Activated CD4-positive, alpha-beta T cell treated with anti-CD3 and anti-CD28 coated beads, Interleukin-2, amount 10 ng/mL, durations not matched to agents 24 days and 14 days (primary cell): Measurements from ENCODE around the gene SPINT2. TPM values are rescaled to one million over a fixed set of nuclear protein-coding genes. Genes with fewer than 3 reads are reported as not detected.

ENCODE experiments used
- DNase-seq: peaks from one replicate; pipeline ENCODE4 v3.0.0; 2022
- H3K27ac Mint-ChIP-seq: one replicate; pipeline ENCODE4 v1.8.0; 2022; ENCODE audit warnings: mild to moderate bottlenecking, mixed read lengths
- H3K27me3 Mint-ChIP-seq: one replicate; pipeline ENCODE4 v1.8.0; 2022; ENCODE audit warnings: mixed read lengths
- H3K36me3 Mint-ChIP-seq: one replicate; pipeline ENCODE4 v1.8.0; 2022; ENCODE audit warnings: low read depth, mild to moderate bottlenecking, mixed read lengths
- H3K4me1 Mint-ChIP-seq: one replicate; pipeline ENCODE4 v1.8.0; 2021; ENCODE audit warnings: mixed read lengths
- H3K4me3 Mint-ChIP-seq: one replicate; pipeline ENCODE4 v1.8.0; 2022; ENCODE audit warnings: mild to moderate bottlenecking, moderate library complexity, mixed read lengths
- H3K9me3 Mint-ChIP-seq: one replicate; pipeline ENCODE4 v1.8.0; 2021; ENCODE audit warnings: mixed read lengths
- intact Hi-C: fragments of 100-400 bp; cut with micrococcal nuclease; formaldehyde crosslinking; loops from one replicate; pipeline ENCODE4 v1.15.1; 2023
- total RNA-seq: library from RNA; stranded (reverse); gene quantifications from 2 replicates; pipeline ENCODE4 v1.2.3, GENCODE V29; 2022

SPINT2 gene
- total RNA-seq, 1 donor from 2014 or later: 70.7 TPM

DNA sequence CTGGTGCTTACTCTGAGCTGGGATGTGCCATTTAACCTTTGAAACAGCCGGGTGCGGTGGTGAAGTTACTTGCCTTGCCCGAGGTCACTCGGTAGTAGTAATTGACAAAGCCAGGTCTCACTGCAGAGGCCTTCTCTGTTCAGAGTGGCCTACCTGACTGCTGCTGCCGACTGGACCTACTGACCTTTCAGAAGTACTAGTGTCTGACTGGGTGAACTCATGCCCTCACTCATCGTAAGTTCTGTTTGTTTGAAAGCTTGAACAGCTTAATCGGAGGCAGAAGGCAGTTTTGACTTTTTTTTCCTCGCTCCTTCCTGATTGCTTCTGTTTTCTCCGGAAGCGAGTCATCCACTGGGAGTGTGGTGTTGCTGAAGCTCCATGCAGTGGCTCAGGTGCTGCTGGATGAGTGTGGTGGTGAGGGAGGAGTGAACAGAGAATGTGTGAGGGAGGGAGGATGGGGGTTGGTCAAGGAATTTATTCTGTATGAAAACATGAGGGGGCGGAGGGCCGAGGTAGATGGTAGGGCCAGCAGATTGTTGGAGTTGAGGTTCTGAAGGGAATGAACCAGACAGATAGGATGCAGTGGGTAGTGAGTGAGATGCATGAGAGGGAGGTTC is 2.7 kb downstream of the SPINT2 start:
- Mint-ChIP-seq H3K27me3 (no peaks in the 10 kb centered on the region), H3K9me3 (no peaks in the 10 kb centered on the region), H3K4me1 (peaks cover 42% of the 10 kb centered on the region), H3K27ac (peak overlapping the region; percentile 73), H3K4me3 (peak overlapping the region; percentile 6), H3K36me3 (peaks cover 5% of the 10 kb centered on the region)
- intact Hi-C loops: no loop called here
- DNase-seq: no peak

DNA sequence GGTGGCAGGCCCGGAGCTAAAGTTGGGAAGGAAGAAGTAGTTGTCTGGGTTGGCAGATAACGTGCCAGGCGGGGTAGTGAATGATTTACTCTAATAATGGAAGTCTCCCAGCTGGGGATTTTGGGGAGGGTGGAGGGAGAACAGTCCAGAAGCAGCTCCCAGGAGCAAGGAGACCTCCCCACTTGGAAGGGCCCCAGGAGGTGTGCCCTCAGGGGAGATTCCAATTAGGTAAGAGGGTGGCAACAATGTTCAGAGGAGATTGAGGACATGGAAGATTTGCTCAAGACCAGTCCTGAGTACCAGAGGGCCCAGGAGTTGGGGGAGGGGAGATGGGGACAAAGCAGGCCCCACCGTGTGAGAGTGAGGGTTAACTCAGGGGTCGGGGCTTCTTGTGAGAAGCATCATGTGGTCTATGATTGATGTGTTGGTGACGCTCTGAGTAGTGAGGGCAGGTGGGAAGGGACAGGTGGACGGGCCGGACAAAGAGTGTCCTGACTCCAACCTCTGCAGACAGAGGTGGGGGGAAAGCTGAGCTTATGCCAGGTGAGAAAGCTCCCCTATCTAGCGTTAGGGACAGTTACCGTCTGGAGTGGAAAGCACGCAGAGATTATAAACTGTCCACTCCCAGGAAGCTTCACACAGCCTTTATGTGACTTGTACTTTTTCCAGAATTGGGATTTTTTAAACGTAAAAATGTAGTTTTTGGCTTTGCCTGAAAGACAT is 3.5 kb downstream of the SPINT2 start:
- no peaks in the 10 kb centered on the region for H3K27me3 Mint-ChIP-seq
- H3K9me3 Mint-ChIP-seq: no peaks in the 10 kb centered on the region
- no peak overlapping the region for H3K4me3 Mint-ChIP-seq
- peak overlapping the region; percentile 73 for H3K27ac Mint-ChIP-seq
- intact Hi-C loops: no loop called here
- H3K36me3 Mint-ChIP-seq: peaks cover 5% of the 10 kb centered on the region
- peaks cover 40% of the 10 kb centered on the region for H3K4me1 Mint-ChIP-seq
- no peak for DNase-seq

DNA sequence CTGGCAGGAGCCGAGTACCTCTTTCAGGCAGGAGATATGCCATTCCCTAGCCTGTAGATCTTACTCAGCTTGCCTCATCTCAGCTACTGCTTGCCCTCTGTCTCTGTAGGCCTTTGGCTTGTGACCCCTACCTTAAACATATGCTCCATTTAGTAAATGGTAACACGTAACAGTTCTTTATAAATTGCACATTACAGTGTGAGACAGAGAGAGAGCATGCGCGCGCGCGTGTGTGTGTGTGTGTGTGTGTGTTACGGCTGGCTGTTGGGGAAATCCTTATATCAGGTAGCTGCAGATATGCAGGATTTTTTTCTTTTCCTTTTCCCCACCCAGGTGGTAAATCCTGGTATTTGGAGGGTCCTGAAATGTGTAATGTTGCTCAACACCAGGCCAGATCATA is 4.2 kb downstream of the SPINT2 start:
- H3K36me3 Mint-ChIP-seq: peaks cover 5% of the 10 kb centered on the region
- peaks cover 36% of the 10 kb centered on the region for H3K4me1 Mint-ChIP-seq
- no peaks in the 10 kb centered on the region for H3K9me3 Mint-ChIP-seq
- H3K27me3 Mint-ChIP-seq: no peaks in the 10 kb centered on the region
- no peak overlapping the region for H3K4me3 Mint-ChIP-seq
- H3K27ac Mint-ChIP-seq: no peak overlapping the region
- intact Hi-C loops: no loop called here
- no peak for DNase-seq

DNA sequence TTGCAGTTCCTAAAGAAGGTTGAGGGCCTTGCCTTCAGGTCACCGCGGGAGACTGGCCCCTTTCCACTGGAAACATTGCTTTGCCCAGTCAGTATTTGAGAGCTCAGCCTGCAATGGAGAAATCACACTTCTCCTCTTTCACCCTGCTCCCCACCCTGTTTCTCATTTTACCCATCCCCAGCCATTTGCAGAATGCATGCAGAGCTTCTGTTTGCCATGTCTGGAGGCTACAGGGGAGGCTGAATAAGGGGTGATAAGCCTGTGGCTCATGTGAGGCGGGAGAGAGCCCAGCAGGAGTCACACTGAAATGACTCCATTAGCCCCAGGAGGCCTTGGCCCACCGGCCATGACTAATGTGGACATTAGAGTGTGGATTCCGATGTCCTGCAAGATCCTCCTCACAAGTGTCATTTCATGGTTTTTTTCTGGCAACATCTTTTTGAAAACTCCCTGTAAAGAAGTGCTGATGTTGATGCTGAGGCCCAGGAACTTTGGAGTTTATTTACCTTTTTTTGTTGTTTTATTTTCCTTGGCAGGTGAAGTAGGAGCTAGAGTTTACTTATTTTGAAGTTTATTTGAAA is 6.3 kb downstream of the SPINT2 start:
- Mint-ChIP-seq H3K4me1 (peaks cover 23% of the 10 kb centered on the region), H3K36me3 (peaks cover 5% of the 10 kb centered on the region), H3K4me3 (no peak overlapping the region), H3K9me3 (no peaks in the 10 kb centered on the region), H3K27ac (peak overlapping the region; percentile 57), H3K27me3 (no peaks in the 10 kb centered on the region)
- no peak for DNase-seq
- intact Hi-C loops: no loop called here

DNA sequence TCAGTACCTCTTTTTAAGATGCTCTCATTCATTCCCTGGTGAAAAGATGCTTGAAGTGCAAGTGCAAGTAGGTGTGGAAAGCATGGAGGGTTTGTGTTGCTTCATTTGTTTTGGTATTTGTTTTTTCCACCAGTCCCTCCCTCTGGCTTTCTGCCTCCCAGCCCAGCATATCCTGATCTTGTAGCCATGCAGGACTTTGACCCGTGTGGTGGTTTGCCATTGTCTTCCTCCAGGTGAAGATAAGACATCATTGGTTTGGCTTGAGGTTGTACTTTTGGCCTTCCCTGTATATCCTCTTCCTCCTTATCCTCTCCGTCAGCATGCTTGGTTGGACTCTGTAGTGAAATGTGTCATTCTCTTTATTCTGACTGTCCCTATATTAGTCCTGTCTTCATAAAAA is 9.1 kb downstream of the SPINT2 start:
- Mint-ChIP-seq H3K4me3 (no peak overlapping the region), H3K27me3 (no peaks in the 10 kb centered on the region), H3K9me3 (no peaks in the 10 kb centered on the region), H3K4me1 (peaks cover 5% of the 10 kb centered on the region), H3K27ac (no peak overlapping the region), H3K36me3 (peaks cover 2% of the 10 kb centered on the region)
- intact Hi-C loops: no loop called here
- DNase-seq: no peak

DNA sequence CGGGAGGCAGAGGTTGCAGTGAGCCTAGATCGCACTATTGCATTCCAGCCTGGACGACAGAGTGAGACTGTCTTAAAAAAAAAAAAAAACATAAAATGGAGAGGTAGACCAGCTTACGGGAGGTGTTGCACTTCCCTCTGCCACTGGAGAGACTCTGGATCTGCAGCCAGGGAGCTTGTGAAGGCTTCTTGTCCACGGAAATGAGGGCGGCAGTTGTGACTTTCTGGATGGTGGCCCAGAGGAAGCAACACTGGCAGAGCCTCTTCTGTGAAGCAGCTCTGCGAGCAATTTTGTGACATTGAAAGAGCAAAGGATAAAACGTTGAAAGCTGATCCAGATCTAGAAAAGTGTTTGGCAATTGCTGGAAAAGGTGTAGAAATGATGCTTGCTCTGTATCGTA is 10.4 kb downstream of the SPINT2 start:
- Mint-ChIP-seq H3K9me3 (no peaks in the 10 kb centered on the region), H3K27ac (no peak overlapping the region), H3K36me3 (peaks cover 2% of the 10 kb centered on the region), H3K4me1 (peaks cover 5% of the 10 kb centered on the region), H3K4me3 (no peak overlapping the region), H3K27me3 (no peaks in the 10 kb centered on the region)
- intact Hi-C loops: no loop called here
- DNase-seq: no peak

DNA sequence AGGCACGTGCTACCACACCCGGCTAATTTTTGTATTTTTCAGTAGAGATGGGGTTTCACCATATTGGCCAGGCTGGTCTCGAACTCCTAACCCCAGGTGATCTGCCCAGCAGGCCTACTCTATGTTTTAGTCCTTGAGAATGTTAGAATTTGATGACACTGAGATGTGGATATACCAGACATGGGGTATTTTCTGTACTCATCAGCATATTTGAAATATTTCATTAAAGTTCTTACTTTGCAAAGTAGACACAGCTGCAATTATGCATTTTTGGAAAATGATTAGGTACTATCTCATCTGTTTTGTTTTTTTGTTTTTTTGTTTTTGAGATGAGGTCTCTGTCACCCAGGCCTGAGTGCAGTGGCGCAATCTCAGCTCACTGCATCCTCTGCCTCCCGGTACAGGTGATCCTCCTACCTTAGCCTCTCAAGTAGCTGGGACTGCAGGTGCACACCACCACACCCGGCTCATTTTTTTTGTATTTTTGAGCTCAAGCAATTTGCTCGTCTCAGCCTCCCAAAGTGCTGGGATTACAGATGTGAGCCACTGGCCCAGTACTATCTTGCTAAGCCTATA is 12.7 kb downstream of the SPINT2 start:
- H3K9me3 Mint-ChIP-seq: no peaks in the 10 kb centered on the region
- H3K27me3 Mint-ChIP-seq: no peaks in the 10 kb centered on the region
- peaks cover 8% of the 10 kb centered on the region for H3K4me1 Mint-ChIP-seq
- DNase-seq: no peak
- H3K4me3 Mint-ChIP-seq: no peak overlapping the region
- no peaks in the 10 kb centered on the region for H3K36me3 Mint-ChIP-seq
- intact Hi-C loops: no loop called here
- no peak overlapping the region for H3K27ac Mint-ChIP-seq

DNA sequence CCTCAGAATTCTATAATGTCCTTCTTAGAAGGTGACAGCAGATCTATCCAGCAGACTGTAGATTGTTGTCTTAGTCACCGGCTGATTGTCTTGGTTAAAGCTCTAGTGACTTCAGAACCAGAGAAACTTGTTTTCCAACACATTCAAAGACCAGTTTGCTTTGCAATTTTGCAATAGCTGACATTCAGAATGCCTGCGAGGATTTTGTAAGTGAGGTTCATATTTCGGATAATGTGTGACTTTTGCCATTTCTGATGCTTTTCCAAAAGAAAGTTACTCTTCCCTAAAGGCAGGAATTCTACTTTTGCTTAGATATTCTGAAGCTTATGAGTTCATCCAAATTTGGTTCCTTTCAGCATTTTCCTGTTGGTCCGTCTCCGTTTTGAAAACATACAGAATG is 13.2 kb downstream of the SPINT2 start:
- H3K27ac Mint-ChIP-seq: no peak overlapping the region
- no peak overlapping the region for H3K4me3 Mint-ChIP-seq
- H3K27me3 Mint-ChIP-seq: no peaks in the 10 kb centered on the region
- no peak for DNase-seq
- intact Hi-C loops: no loop called here
- no peaks in the 10 kb centered on the region for H3K9me3 Mint-ChIP-seq
- no peaks in the 10 kb centered on the region for H3K36me3 Mint-ChIP-seq
- H3K4me1 Mint-ChIP-seq: peaks cover 13% of the 10 kb centered on the region

DNA sequence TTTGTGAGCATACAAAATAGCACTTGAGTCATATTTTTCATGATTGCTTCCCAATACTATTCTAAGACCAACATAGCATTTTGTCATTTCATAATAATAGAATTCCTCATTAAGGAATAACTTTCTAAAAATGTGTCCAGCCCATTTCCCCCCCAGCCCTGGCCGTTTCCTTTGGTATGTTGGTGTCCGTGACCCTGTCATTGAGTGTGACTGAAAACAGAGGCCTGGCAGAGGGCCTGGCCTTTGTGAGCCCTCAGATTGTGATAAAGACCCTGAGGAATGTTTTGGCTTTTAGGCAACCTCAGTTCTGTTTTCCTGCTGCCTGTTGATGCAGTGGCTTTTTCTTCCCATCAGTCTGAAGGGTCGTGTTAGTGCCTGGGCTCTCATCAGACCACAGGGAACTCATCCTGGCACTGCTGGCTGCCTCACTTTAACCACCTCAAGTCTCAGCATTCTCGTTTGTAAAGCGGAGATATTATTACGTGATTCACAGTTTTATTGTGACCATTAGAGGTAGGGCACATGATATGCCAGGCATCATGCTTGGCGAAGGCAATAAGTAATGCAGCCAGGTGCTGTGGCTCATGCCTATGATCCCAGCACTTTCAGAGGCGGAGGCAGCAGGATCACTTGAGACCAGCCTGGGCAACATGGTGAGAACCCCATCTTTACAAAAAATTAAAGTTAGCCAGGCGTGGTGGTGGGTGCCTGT is 13.8 kb downstream of the SPINT2 start:
- Mint-ChIP-seq H3K4me1 (peaks cover 18% of the 10 kb centered on the region), H3K27me3 (no peaks in the 10 kb centered on the region), H3K27ac (no peak overlapping the region), H3K9me3 (no peaks in the 10 kb centered on the region), H3K4me3 (no peak overlapping the region), H3K36me3 (no peaks in the 10 kb centered on the region)
- intact Hi-C loops: no loop called here
- DNase-seq: no peak

DNA sequence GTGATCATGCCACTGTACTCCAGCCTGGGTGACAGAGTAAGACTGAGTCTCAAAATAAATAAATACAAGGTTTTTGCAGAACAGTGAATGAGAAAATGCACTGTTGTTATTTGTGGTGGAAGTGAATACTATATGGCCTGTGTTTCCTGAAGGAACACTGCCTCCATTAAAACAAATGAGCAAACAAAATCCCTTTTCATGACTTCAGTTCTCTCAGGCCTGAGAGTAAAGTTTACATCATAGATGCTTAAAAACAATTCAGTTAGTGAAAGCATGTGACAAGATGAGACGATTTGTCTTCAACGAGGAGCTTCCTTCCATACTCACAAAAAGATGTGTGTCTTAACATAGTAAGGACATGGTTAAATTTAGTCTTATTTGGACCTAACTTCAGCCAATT is 14.4 kb downstream of the SPINT2 start:
- Mint-ChIP-seq H3K36me3 (no peaks in the 10 kb centered on the region), H3K9me3 (no peaks in the 10 kb centered on the region), H3K4me3 (no peak overlapping the region), H3K27ac (no peak overlapping the region), H3K27me3 (no peaks in the 10 kb centered on the region), H3K4me1 (peaks cover 18% of the 10 kb centered on the region)
- no peak for DNase-seq
- intact Hi-C loops: no loop called here

DNA sequence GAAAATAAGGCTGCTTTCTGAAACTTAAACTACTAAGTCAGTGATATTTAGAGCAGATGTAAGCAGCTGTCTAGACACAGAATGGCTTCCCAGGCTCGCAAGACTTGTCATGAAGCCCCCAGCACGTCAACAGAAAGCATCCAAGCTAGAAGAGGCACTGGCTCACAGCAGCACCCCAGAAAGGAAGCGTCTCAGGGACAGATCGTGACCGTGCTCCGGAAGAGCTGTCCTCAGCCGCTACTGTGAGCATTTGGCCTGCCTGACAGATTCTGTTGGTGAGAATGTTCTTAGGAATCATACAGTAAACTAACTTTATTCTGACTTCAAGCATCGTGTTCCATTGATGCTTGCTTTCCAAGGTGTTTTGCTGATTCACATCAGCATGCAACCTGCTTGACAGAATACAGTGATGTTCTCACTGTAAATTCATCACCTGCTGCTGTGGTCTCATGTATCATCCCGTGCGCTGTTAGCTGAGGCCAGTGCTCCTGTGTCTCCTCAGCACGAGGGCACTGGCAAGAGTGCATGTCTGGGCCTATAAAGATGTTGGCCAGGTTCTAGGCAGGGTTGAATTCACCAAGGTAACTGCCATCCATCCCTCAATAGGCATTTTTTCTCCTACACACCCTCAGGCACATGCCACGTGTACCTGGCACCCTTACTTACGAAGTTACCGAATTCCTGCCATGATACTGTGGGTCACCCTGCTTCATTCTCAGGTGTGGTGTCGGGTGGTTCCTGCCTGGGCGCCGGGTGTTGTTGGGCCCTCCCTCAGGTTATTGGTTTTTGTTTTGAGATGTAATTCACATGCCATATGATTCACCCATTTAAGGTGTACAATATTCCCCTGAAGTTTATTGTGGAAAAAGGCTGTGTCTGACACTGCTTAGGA is 15.9 kb downstream of the SPINT2 start:
- peaks cover 3% of the 10 kb centered on the region for H3K36me3 Mint-ChIP-seq
- peak overlapping the region; percentile 73 for H3K27ac Mint-ChIP-seq
- H3K27me3 Mint-ChIP-seq: no peaks in the 10 kb centered on the region
- no peaks in the 10 kb centered on the region for H3K9me3 Mint-ChIP-seq
- H3K4me3 Mint-ChIP-seq: no peak overlapping the region
- intact Hi-C loops: no loop called here
- no peak for DNase-seq
- peaks cover 20% of the 10 kb centered on the region for H3K4me1 Mint-ChIP-seq

DNA sequence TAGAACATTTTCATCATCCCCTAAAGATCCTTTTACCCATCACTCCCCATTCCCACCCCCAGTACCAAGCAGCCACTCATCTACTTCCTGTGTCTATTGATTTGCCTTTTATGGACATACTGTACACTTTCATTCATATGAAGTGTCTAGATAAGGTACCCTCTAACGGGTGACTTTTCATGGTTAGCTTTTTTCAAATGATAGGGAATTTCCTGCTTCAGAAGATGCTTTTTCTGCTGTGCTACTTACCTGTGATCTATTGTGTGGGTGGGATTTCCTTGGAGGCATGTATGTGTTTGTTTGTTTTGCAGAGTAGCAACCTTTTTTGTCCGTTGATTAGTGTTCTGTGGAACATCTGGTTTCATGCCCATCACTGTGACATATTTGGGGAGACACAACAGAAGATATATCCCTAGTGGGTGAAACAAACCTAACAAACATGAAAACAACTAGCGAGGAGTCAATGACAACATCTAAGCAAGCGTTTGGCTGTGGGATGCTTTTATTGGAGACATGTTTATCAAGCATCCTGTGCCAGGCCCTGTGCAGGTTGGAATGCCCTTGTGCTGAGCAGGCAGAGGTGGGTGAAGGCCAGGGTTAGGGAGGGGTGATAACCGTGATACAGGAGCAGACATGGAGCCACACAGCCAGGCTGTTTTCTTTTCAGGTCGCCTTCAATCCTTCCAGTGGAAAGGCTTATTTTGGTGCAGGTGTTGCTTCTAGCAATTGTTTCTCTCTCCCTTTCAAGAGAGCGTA is 17.6 kb downstream of the SPINT2 start:
- intact Hi-C loops: no loop called here
- Mint-ChIP-seq H3K27ac (peak overlapping the region; percentile 87), H3K4me3 (peak overlapping the region; percentile 30), H3K9me3 (no peaks in the 10 kb centered on the region), H3K4me1 (peaks cover 20% of the 10 kb centered on the region), H3K27me3 (no peaks in the 10 kb centered on the region), H3K36me3 (peaks cover 6% of the 10 kb centered on the region)
- DNase-seq: peak; percentile 63

DNA sequence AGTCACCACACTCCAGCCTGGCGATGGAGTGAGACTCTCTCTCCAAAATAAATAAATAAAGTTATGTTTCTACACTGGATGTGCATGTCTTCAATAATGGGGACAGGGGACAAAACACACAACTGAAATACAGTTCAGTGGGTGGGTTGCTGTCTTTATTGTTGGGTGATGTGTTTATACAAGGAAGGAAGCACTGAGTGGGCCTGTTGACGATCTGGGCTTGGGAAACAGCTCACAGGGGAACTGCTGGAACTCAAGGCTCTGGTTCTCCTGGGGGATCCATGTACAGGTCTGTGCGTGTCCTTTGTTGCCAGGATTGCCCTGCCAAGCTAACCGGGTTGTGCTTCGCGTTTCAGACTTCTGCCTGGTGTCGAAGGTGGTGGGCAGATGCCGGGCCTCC is 18.9 kb downstream of the SPINT2 start:
- peak overlapping the region; percentile 87 for H3K27ac Mint-ChIP-seq
- no peaks in the 10 kb centered on the region for H3K27me3 Mint-ChIP-seq

More for the DNA sequence above, 18.9 kb downstream of the SPINT2 start:
- peaks cover 20% of the 10 kb centered on the region for H3K4me1 Mint-ChIP-seq
- DNase-seq: no peak
- H3K9me3 Mint-ChIP-seq: no peaks in the 10 kb centered on the region
- peaks cover 8% of the 10 kb centered on the region for H3K36me3 Mint-ChIP-seq
- no peak overlapping the region for H3K4me3 Mint-ChIP-seq
- intact Hi-C loops: no loop called here
